Activated CD4-positive, CD25-positive, alpha-beta regulatory T cell treated with anti-CD3 and anti-CD28 coated beads, Interleukin-2, amount 50 U/mL, for 24 hours (primary cell): Measurements from ENCODE around the gene OLFM1.

Experiments
- ATAC-seq, 2 donors: fragments of 150-1000 bp; cut with Tn5 transposase; one replicate each; pipeline ENCODE4 v1.10.0; 2021; ENCODE audit warnings: mild to moderate bottlenecking in 1 of 2, moderate library complexity in 1 of 2

The OLFM1 gene

GRCh38 chr9:135090547-135090946, 3.1 kb downstream of the OLFM1 start:
- ATAC-seq: no peak

- no peak for ATAC-seq
Observed at GRCh38 chr9:135091545-135091944, 4.1 kb downstream of the OLFM1 start.

GRCh38 chr9:135093111-135093510, 5.6 kb downstream of the OLFM1 start:
- ATAC-seq: no peak

- ATAC-seq: no peak
Observed at GRCh38 chr9:135093911-135094584, 6.6 kb downstream of the OLFM1 start.

- no peak for ATAC-seq
Observed at GRCh38 chr9:135095470-135096407, 8.3 kb downstream of the OLFM1 start.

- no peak for ATAC-seq
Observed at GRCh38 chr9:135096408-135096895, 9.0 kb downstream of the OLFM1 start.

GRCh38 chr9:135098400-135099105, 11.1 kb downstream of the OLFM1 start:
- ATAC-seq: no peak

GRCh38 chr9:135099574-135099973, 12.1 kb downstream of the OLFM1 start:
- no peak for ATAC-seq

- ATAC-seq: no peak
Observed at GRCh38 chr9:135100241-135100681, 12.8 kb downstream of the OLFM1 start.

GRCh38 chr9:135100725-135101410, 13.4 kb downstream of the OLFM1 start:
- no peak for ATAC-seq

GRCh38 chr9:135101486-135101885, 14.0 kb downstream of the OLFM1 start:
- ATAC-seq: no peak

GRCh38 chr9:135101926-135102325, 14.5 kb downstream of the OLFM1 start:
- no peak for ATAC-seq

- ATAC-seq: no peak
Observed at GRCh38 chr9:135102331-135102730, 14.9 kb downstream of the OLFM1 start.

GRCh38 chr9:135103001-135103446, 15.6 kb downstream of the OLFM1 start:
- no peak for ATAC-seq

GRCh38 chr9:135103931-135104639, 16.6 kb downstream of the OLFM1 start:
- no peak for ATAC-seq

GRCh38 chr9:135104761-135105160, 17.3 kb downstream of the OLFM1 start:
- no peak for ATAC-seq

- ATAC-seq: no peak
Observed at GRCh38 chr9:135105211-135105745, 17.8 kb downstream of the OLFM1 start.

- no peak for ATAC-seq
Observed at GRCh38 chr9:135105938-135106491, 18.5 kb downstream of the OLFM1 start.

- no peak for ATAC-seq
Observed at GRCh38 chr9:135106551-135107270, 19.2 kb downstream of the OLFM1 start.

- no peak for ATAC-seq
Observed at GRCh38 chr9:135107581-135108235, 20.2 kb downstream of the OLFM1 start.
